K562 (cell line): Measurements from ENCODE around the gene PCDHGA4. TPM values are rescaled to one million over a fixed set of nuclear protein-coding genes. Genes with fewer than 3 reads are reported as not detected.
A peak's percentile ranks its signal among the peaks of the same experiment; 100 is the strongest.

Experiments used
- CEBPG ChIP-seq, 3 experiments: fragments of 200-800 bp in 1 of 3; sonication (Bioruptor generic) in 1 of 3; sonication (generic) in 1 of 3; formaldehyde crosslinking in 1 of 3; IDR thresholded peaks in 2 of 3; conservative IDR thresholded peaks in 1 of 3; 2 replicates each; pipeline versions ENCODE4 v1.6.1 to v1.8.0; 2016 to 2022; ENCODE audit warnings: missing compliant biosample characterization in 2 of 3, missing genetic modification characterization in 2 of 3, mild to moderate bottlenecking in 1 of 3, missing genetic modification reagents in 1 of 3
- ETV6 ChIP-seq, 3 experiments: fragments of 150-350 bp in 1 of 3; sonication (generic) in 1 of 3; formaldehyde crosslinking in 1 of 3; IDR thresholded peaks; 2 replicates each; pipeline versions ENCODE4 v1.6.1 to v1.8.0; 2014 to 2022; ENCODE audit warnings: borderline replicate concordance in 2 of 3, low read depth in 2 of 3, antibody characterized with exemption in 1 of 3, low read length in 1 of 3, mild to moderate bottlenecking in 1 of 3, missing genetic modification reagents in 1 of 3
- MBD2 ChIP-seq: sonication (generic); IDR thresholded peaks from 2 replicates; pipeline ENCODE4 v1.6.1; 2016; ENCODE audit warnings: low read depth, borderline replicate concordance
- NCOA1 ChIP-seq: fragments of 450-650 bp; IDR thresholded peaks from 2 replicates; pipeline ENCODE4 v1.6.1; 2016; ENCODE audit warnings: low read depth
- NFIX ChIP-seq: fragments of 250-450 bp; sonication (Bioruptor Pico); IDR thresholded peaks from 2 replicates; pipeline ENCODE4 v1.4.0; 2020; ENCODE audit warnings: low read depth, mild to moderate bottlenecking, moderate library complexity
- NKRF ChIP-seq: fragments of 450-650 bp; IDR thresholded peaks from 2 replicates; pipeline ENCODE4 v1.6.1; 2016; ENCODE audit warnings: borderline replicate concordance
- NR1H2 ChIP-seq: sonication (generic); formaldehyde crosslinking; IDR thresholded peaks from 2 replicates; pipeline ENCODE4 v1.4.0; 2020; ENCODE audit warnings: mild to moderate bottlenecking, missing genetic modification reagents
- PCBP2 ChIP-seq: fragments of 200-400 bp; formaldehyde crosslinking; IDR thresholded peaks from 2 replicates; pipeline ENCODE4 v1.6.1; 2018; ENCODE audit warnings: low read length, low read depth, mild to moderate bottlenecking, moderate library complexity; ENCODE audit not compliant: poor library complexity, severe bottlenecking
- POLR2B ChIP-seq: fragments of 450-650 bp; IDR thresholded peaks from 2 replicates; pipeline ENCODE4 v1.6.1; 2018; ENCODE audit warnings: low read depth; ENCODE audit not compliant: partially characterized antibody
- SAP30 ChIP-seq: fragments of 200-600 bp; sonication (generic); IDR thresholded peaks from 2 replicates; pipeline ENCODE4 v1.6.1; 2012; ENCODE audit warnings: borderline replicate concordance, low read depth, mild to moderate bottlenecking, moderate library complexity, low read length, control low read depth, inconsistent platforms; ENCODE audit not compliant: insufficient read depth, poor library complexity, severe bottlenecking
- SIRT6 ChIP-seq: IDR thresholded peaks from one replicate; pipeline ENCODE4 v1.6.1; 2012; ENCODE audit warnings: low read depth, mild to moderate bottlenecking, control low read depth, inconsistent platforms, low read length, moderate library complexity
- SMC3 ChIP-seq: conservative IDR thresholded peaks from 2 replicates; pipeline ENCODE4 v1.6.1; 2011; ENCODE audit warnings: low read depth, low read length, improper control_type of control experiment; ENCODE audit not compliant: insufficient read depth
- YY1 ChIP-seq, 3 experiments: IDR thresholded peaks; 2 replicates each; pipeline ENCODE4 v1.6.1; 2011; ENCODE audit warnings: low read length in 2 of 3, mild to moderate bottlenecking in 2 of 3, moderate library complexity in 2 of 3, borderline replicate concordance in 1 of 3, control low read depth in 1 of 3, low read depth in 1 of 3; ENCODE audit not compliant: insufficient read depth in 3 of 3, insufficient replicate concordance in 2 of 3, control insufficient read depth in 1 of 3, insufficient read length in 1 of 3; ENCODE audit errors: extremely low read depth in 1 of 3
- ZNF12 ChIP-seq: sonication (generic); formaldehyde crosslinking; IDR thresholded peaks from 2 replicates; pipeline ENCODE4 v1.4.0; 2020; ENCODE audit warnings: mild to moderate bottlenecking, missing genetic modification reagents
- polyA plus RNA-seq, 8 experiments: library from polyadenylated mRNA; depleted of rRNA in 4 of 8; stranded (reverse) in 5 of 8; unstranded in 3 of 8; fragments of >200 nt; fragmentation: Nextera tagmentation in 2 of 8; fragmentation: Illumina TruSeq in 1 of 8; extraction: Ambion mirVana in 2 of 8; extraction: Trizol in 1 of 8; gene quantifications; 2 replicates each; pipeline versions ENCODE4 v1.2.1 to v1.2.3, GENCODE V29; 2011 to 2014; ENCODE audit warnings: inconsistent platforms in 1 of 8, missing spikeins in 1 of 8
- total RNA-seq, 7 experiments: library from RNA; depleted of rRNA in 6 of 7; stranded (reverse); fragments of >200 nt in 6 of 7; fragmentation: Illumina TruSeq in 2 of 7; extraction: Trizol in 2 of 7; gene quantifications; 2 replicates each; pipeline versions ENCODE4 v1.2.1 to v1.2.3, GENCODE V29; 2011 to 2021; ENCODE audit warnings: low replicate concordance in 1 of 7
- TF ChIP-seq, protein P1 (sequence below): fragments of 150-350 bp; conservative IDR thresholded peaks from 2 replicates; pipeline ENCODE4 v1.6.1; 2014; ENCODE audit warnings: low read length
- TF ChIP-seq, protein P2 (sequence below): conservative IDR thresholded peaks from 2 replicates; pipeline ENCODE4 v1.6.1; 2011; ENCODE audit warnings: low read depth, mild to moderate bottlenecking, low read length; ENCODE audit not compliant: control insufficient read depth

Gene PCDHGA4
- total and polyA plus RNA-seq, 9 of the 15 experiments (the other 6 are each of a cell fraction or from before 2014, with no cell fraction given) = 0.12 to 0.40 (median 0.36) TPM; not detected in 2

- TF ChIP-seq, protein P1, sequence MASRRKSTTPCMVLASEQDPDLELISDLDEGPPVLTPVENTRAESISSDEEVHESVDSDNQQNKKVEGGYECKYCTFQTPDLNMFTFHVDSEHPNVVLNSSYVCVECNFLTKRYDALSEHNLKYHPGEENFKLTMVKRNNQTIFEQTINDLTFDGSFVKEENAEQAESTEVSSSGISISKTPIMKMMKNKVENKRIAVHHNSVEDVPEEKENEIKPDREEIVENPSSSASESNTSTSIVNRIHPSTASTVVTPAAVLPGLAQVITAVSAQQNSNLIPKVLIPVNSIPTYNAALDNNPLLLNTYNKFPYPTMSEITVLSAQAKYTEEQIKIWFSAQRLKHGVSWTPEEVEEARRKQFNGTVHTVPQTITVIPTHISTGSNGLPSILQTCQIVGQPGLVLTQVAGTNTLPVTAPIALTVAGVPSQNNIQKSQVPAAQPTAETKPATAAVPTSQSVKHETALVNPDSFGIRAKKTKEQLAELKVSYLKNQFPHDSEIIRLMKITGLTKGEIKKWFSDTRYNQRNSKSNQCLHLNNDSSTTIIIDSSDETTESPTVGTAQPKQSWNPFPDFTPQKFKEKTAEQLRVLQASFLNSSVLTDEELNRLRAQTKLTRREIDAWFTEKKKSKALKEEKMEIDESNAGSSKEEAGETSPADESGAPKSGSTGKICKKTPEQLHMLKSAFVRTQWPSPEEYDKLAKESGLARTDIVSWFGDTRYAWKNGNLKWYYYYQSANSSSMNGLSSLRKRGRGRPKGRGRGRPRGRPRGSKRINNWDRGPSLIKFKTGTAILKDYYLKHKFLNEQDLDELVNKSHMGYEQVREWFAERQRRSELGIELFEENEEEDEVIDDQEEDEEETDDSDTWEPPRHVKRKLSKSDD = no peak
- TF ChIP-seq YY1 (IDR thresholded peaks at IDR 0.05; ENCODE audit: borderline replicate concordance in 1 of 3, control insufficient read depth in 1 of 3, extremely low read depth in 1 of 3, insufficient read depth in 3 of 3, insufficient read length in 1 of 3, insufficient replicate concordance in 2 of 3, low read depth in 1 of 3, low read length in 2 of 3) (peak in 2 of 3 experiments; percentile 28 to 62), POLR2B (no peak), NFIX (no peak), SIRT6 (no peak), NKRF (no peak), ZNF12 (CRISPR knock-in tag) (no peak), SAP30 (no peak), PCBP2 (no peak), NR1H2 (no peak), ETV6 (IDR thresholded peaks at IDR 0.05; ENCODE audit: borderline replicate concordance in 1 of 2, low read depth in 2 of 2, low read length in 1 of 2) (no peak), ETV6 (CRISPR knock-in tag; IDR thresholded peaks at IDR 0.05; ENCODE audit: borderline replicate concordance) (no peak), CEBPG (CRISPR knock-in tag; IDR thresholded peaks at IDR 0.05) (no peak), CEBPG (tag; conservative IDR thresholded peaks at IDR 0.05 in 1 of 2, IDR thresholded peaks at IDR 0.05 in 1 of 2) (peak in 1 of 2 experiments; percentile 33; a peak in 1 of 4 replicates), SMC3 (0 out of 2 replicates have a peak, but pooled peaks have one; percentile 7), MBD2 (no peak), NCOA1 (no peak)
- TF ChIP-seq, protein P2, sequence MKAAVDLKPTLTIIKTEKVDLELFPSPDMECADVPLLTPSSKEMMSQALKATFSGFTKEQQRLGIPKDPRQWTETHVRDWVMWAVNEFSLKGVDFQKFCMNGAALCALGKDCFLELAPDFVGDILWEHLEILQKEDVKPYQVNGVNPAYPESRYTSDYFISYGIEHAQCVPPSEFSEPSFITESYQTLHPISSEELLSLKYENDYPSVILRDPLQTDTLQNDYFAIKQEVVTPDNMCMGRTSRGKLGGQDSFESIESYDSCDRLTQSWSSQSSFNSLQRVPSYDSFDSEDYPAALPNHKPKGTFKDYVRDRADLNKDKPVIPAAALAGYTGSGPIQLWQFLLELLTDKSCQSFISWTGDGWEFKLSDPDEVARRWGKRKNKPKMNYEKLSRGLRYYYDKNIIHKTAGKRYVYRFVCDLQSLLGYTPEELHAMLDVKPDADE = no peak
Observed at GRCh38 chr5:141338538-141339306, 16.1 kb upstream of the PCDHGA4 start, which contains the start of gene PCDHGA2 (continued).
